ENCODE results near the gene NAV2.

DNA sequence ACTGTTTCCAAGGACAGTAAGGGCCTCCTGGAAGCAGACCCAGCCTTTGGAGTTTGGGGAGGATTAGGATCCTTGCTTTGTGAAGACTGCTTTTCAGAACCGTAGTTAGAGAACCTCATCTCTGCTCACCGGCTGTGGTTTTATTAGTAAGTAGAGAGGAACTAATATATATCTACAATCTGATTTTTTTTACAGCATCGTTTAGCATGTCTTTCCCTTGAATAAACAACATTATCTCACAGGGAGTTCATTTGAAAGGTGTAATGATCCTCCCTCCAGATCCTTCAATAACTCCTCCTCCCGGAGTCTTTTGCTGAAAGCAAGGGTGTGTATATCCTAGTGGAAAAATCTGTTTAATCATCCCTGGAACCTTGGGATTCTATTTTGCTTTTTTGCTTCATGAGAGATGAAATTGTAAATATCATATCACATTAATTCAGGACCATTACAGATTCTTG is 314.9 kb downstream of the NAV2 start:
- TF ChIP-seq, protein P1, sequence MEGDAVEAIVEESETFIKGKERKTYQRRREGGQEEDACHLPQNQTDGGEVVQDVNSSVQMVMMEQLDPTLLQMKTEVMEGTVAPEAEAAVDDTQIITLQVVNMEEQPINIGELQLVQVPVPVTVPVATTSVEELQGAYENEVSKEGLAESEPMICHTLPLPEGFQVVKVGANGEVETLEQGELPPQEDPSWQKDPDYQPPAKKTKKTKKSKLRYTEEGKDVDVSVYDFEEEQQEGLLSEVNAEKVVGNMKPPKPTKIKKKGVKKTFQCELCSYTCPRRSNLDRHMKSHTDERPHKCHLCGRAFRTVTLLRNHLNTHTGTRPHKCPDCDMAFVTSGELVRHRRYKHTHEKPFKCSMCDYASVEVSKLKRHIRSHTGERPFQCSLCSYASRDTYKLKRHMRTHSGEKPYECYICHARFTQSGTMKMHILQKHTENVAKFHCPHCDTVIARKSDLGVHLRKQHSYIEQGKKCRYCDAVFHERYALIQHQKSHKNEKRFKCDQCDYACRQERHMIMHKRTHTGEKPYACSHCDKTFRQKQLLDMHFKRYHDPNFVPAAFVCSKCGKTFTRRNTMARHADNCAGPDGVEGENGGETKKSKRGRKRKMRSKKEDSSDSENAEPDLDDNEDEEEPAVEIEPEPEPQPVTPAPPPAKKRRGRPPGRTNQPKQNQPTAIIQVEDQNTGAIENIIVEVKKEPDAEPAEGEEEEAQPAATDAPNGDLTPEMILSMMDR (IDR thresholded peaks at IDR 0.05 in 8 of 11, conservative IDR thresholded peaks at IDR 0.05 in 3 of 11), result no peak
- no peak for TF ChIP-seq POLR2A (IDR thresholded peaks at IDR 0.05)
